ENCODE data around the gene STK38. TPM values are rescaled to one million over a fixed set of nuclear protein-coding genes. Genes with fewer than 3 reads are reported as not detected.
A peak's percentile ranks its signal among the peaks of the same experiment; 100 is the strongest.

STK38 gene
- total RNA-seq, 4 donors from 2014 or later = 59.1 to 101 (median 86.4) TPM

DNA sequence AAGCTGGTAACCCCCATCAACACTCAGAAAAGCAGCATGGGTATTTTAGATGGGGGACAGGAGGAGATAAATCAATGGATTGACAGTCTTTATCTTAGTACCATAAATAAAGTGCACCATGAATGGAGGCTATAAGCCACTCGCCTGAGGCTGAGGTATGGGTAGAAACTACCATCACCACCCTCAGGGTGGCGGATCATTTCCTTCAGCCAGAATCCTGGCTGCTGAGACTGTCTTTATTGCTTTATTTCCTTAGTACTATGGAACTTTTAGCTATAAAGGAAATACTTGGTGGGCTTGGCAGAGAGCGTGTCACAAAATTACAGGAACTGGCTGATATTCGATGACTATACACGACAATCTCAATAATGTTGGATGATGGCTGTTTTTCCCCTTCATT lies 52.2 kb downstream of the STK38 start:
- DNase-seq = peak; percentile 44
- Histone ChIP-seq H3K9me3 (no peaks in the 10 kb centered on the region), H3K36me3 (peaks cover 0 to 52% (median 20%) of the 10 kb centered on the region in 4 donors), H3K27me3 (no peaks in the 10 kb centered on the region), H3K4me1 (peaks cover 0 to 6% (median 0%) of the 10 kb centered on the region in 4 donors), H3K4me3 (no peak overlapping the region), H3K27ac (peak overlapping the region in 2 of 4 donors; percentile 6 to 36)
- TF ChIP-seq EP300 (IDR thresholded peaks at IDR 0.05; ENCODE audit: low read depth) = no peak
- TF ChIP-seq, protein P1, sequence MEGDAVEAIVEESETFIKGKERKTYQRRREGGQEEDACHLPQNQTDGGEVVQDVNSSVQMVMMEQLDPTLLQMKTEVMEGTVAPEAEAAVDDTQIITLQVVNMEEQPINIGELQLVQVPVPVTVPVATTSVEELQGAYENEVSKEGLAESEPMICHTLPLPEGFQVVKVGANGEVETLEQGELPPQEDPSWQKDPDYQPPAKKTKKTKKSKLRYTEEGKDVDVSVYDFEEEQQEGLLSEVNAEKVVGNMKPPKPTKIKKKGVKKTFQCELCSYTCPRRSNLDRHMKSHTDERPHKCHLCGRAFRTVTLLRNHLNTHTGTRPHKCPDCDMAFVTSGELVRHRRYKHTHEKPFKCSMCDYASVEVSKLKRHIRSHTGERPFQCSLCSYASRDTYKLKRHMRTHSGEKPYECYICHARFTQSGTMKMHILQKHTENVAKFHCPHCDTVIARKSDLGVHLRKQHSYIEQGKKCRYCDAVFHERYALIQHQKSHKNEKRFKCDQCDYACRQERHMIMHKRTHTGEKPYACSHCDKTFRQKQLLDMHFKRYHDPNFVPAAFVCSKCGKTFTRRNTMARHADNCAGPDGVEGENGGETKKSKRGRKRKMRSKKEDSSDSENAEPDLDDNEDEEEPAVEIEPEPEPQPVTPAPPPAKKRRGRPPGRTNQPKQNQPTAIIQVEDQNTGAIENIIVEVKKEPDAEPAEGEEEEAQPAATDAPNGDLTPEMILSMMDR (IDR thresholded peaks at IDR 0.05) = peak in 4 of 5 experiments; percentile 14 to 60 (median 30)
- no peak for TF ChIP-seq POLR2AphosphoS5 (IDR thresholded peaks at IDR 0.05)
- intact Hi-C loops (cut with DNase I; ENCODE audit: low total_unique reads) (no loop called here), in situ Hi-C loops (cut with MboI; ENCODE audit: low pct_ligation_motif_present in 1 of 4, low pct_unique_long_range_greater_than_20kb in 1 of 4, low sequenced_read_pairs in 3 of 4) (no loop called here)
- 80% methylated on average over 5 of the region's 5 CpGs; no CpG with 5 or more reads in 1 of the 2 donors for WGBS, 2 donors (ENCODE audit: low coverage in 1 of 2)

DNA sequence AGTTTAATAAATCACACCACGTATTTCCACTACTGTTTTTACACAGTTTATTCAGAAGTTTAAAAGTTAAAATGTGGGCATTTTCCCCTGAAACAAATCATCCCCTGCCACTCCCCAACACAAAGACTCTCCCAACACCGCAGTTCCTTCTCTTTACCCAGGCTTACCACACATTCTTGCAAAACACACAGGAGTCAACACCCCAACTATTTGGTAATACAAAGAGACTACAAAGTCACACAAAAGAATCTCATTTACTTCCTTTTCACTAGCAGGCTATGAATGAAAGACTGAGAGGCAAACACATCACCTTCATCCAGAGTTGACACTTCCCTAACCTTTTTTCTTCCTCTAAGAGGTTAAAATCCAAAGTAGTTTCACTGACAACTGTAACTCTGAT lies 53.4 kb downstream of the STK38 start:
- no peak overlapping the region for H3K4me3 ChIP-seq
- H3K4me1 ChIP-seq = peaks cover 0 to 6% (median 0%) of the 10 kb centered on the region in 4 donors
- in situ Hi-C loops (cut with MboI; ENCODE audit: low pct_ligation_motif_present in 1 of 4, low pct_unique_long_range_greater_than_20kb in 1 of 4, low sequenced_read_pairs in 3 of 4) = no loop called here
- intact Hi-C loops (cut with DNase I; ENCODE audit: low total_unique reads) = no loop called here
- no peak overlapping the region for H3K27ac ChIP-seq
- no peaks in the 10 kb centered on the region for H3K27me3 ChIP-seq
- 70 to 76% methylated on average over 2 of the region's 2 CpGs for WGBS, 2 donors (ENCODE audit: low coverage in 1 of 2)
- peaks cover 0 to 40% (median 14%) of the 10 kb centered on the region in 4 donors for H3K36me3 ChIP-seq
- no peak for DNase-seq
- H3K9me3 ChIP-seq = no peaks in the 10 kb centered on the region
- TF ChIP-seq POLR2A (IDR thresholded peaks at IDR 0.05) = no peak
- no peak for TF ChIP-seq EP300 (IDR thresholded peaks at IDR 0.05; ENCODE audit: low read depth)
- TF ChIP-seq, protein P1 (IDR thresholded peaks at IDR 0.05) = no peak
- no peak for TF ChIP-seq POLR2AphosphoS5 (IDR thresholded peaks at IDR 0.05)

DNA sequence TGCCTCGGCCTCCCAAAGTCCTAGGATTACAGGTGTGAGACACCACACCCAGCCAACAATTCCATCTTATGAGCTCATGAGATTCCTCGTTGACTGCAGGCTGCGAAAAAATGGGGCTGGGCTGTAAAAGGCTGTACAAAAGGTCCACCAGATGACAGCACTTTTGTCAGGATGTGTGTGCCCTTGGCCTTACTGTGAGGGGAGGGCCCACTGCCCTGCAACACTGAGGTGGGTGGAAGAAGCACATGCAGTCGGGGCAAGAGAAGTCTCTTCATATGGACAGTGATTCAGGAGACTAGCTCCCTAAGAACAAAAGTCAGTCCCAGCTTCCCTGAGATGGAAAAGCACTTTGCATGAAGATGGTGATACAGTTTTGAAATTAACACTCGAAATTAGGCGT lies 54.0 kb downstream of the STK38 start:
- intact Hi-C loops (cut with DNase I; ENCODE audit: low total_unique reads) = no loop called here
- TF ChIP-seq POLR2A (IDR thresholded peaks at IDR 0.05) (no peak), EP300 (IDR thresholded peaks at IDR 0.05; ENCODE audit: low read depth) (no peak), POLR2AphosphoS5 (IDR thresholded peaks at IDR 0.05) (no peak)
- TF ChIP-seq, protein P1 (IDR thresholded peaks at IDR 0.05) = no peak
- Histone ChIP-seq H3K36me3 (peaks cover 0 to 36% (median 11%) of the 10 kb centered on the region in 4 donors), H3K4me3 (no peak overlapping the region), H3K27ac (no peak overlapping the region), H3K27me3 (no peaks in the 10 kb centered on the region), H3K9me3 (no peaks in the 10 kb centered on the region), H3K4me1 (peaks cover 0 to 6% (median 1%) of the 10 kb centered on the region in 4 donors)
- DNase-seq = no peak
- 84 to 87% methylated on average over 3 to 6 of the region's 6 CpGs for WGBS, 2 donors (ENCODE audit: low coverage in 1 of 2)
- in situ Hi-C loops (cut with MboI; ENCODE audit: low pct_ligation_motif_present in 1 of 4, low pct_unique_long_range_greater_than_20kb in 1 of 4, low sequenced_read_pairs in 3 of 4) = no loop called here

DNA sequence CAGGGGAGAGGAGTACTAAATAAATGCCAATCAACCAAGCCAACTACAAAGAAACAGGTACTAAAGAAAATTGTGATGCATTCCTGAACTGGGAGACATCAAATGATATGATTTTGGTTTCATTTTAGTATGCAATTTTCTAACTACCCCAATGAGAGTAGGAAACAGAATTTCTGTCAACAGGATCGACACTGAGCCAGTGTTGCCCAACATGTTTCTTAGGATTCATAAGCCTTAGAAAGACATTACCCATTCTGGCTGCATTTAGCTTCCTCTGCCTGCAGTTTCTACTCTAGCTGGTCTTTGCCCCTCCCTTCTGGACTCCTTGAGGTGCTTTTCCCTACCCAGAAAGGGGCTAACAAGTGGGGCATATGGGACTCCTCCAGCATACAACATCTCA lies 54.7 kb downstream of the STK38 start:
- no peaks in the 10 kb centered on the region for H3K27me3 ChIP-seq
- H3K36me3 ChIP-seq = peaks cover 0 to 31% (median 8%) of the 10 kb centered on the region in 4 donors
- TF ChIP-seq, protein P1 (IDR thresholded peaks at IDR 0.05) = no peak
- TF ChIP-seq POLR2AphosphoS5 (IDR thresholded peaks at IDR 0.05) (no peak), POLR2A (IDR thresholded peaks at IDR 0.05) (no peak), EP300 (IDR thresholded peaks at IDR 0.05; ENCODE audit: low read depth) (no peak)
- WGBS, 2 donors (ENCODE audit: low coverage in 1 of 2) = 83 to 86% methylated on average over 1 of the region's 1 CpG
- no peak overlapping the region for H3K4me3 ChIP-seq
- in situ Hi-C loops (cut with MboI; ENCODE audit: low pct_ligation_motif_present in 1 of 4, low pct_unique_long_range_greater_than_20kb in 1 of 4, low sequenced_read_pairs in 3 of 4) (no loop called here), intact Hi-C loops (cut with DNase I; ENCODE audit: low total_unique reads) (no loop called here)
- DNase-seq = no peak
- no peak overlapping the region for H3K27ac ChIP-seq
- no peaks in the 10 kb centered on the region for H3K9me3 ChIP-seq
- peaks cover 0 to 6% (median 3%) of the 10 kb centered on the region in 4 donors for H3K4me1 ChIP-seq
